ENCODE measurements around the gene ZNF444.
"Not testable (repeated sequence)": the region's sequence is repeated elsewhere in the genome, so short reads cannot be mapped to it uniquely, and the experiment has no call there.

The ZNF444 gene

DNA sequence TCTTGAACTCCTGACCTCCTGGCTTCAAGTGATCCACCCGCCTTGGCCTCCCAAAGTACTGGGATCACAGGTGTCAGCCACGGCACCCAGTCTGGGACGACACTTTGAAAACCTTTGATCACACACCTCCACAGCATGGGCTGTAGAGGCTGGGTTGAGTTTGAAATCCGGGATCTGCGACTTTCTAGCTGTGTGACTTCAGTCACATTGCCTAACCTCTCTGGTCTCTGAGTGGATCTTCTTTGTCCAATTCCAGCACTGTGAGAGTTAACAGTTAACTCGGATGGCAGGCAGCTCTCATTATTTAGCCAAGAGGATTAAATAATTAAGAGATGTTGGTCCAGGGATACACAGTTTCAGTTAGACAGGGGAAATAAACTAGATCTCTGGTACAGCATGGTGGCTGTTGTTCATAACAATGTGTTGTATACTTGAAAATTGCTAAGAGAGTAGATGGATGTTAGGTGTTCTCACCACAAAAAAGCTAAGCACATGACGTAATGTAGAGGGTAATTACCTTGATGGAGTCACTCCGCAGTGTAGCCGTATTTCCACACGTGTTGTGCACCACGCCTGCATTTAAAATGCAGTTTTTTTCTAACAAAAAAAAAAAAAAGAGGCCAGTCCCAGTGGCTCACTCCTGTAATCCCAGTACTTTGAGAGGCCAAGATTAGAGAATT is 36.6 kb downstream of the ZNF444 start:
- no peaks in the 10 kb centered on the region for H3K36me3 ChIP-seq (ENCODE audit: control insufficient read depth, insufficient read depth, low read length)
- H3K4me1 ChIP-seq (ENCODE audit: control insufficient read depth, insufficient read depth, low read length, poor library complexity, severe bottlenecking): no peaks in the 10 kb centered on the region
- no peaks in the 10 kb centered on the region for H3K9me3 ChIP-seq (ENCODE audit: control insufficient read depth, low read length)
- H3K27ac ChIP-seq (ENCODE audit: low read depth, low read length, severe bottlenecking): no peak overlapping the region
- 71 to 78% methylated on average over 5 to 11 of the region's 11 CpGs for WGBS, 2 experiments (ENCODE audit: insufficient coverage in 2 of 2)
- no peak overlapping the region for H3K4me3 ChIP-seq (ENCODE audit: extremely low read depth, insufficient read depth, low read length, poor library complexity, severe bottlenecking)

DNA sequence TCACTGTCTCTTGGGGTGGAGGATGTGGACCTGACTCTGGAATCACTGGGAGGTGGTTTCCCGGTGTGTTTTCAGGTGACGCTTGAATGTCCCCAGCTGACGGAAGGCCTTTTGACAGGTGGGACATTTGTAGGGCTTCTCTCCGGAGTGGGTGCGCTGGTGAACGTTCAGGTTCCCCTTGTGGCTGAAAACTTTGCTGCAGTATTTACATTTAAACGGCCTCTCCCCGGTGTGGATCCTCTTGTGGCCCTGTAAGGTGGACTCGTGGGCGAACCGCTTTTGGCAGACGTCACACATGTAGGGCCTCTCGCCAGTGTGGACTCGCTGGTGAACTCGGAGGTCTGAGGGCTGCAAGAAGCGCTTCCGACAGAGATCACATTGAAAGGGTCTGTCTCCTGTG is 48.7 kb downstream of the ZNF444 start:
- WGBS, 2 experiments (ENCODE audit: insufficient coverage in 2 of 2): 77 to 83% methylated on average over 15 to 17 of the region's 17 CpGs
- Histone ChIP-seq H3K9me3 (ENCODE audit: control insufficient read depth, low read length) (no peaks in the 10 kb centered on the region), H3K4me3 (ENCODE audit: extremely low read depth, insufficient read depth, low read length, poor library complexity, severe bottlenecking) (no peak overlapping the region), H3K4me1 (ENCODE audit: control insufficient read depth, insufficient read depth, low read length, poor library complexity, severe bottlenecking) (no peaks in the 10 kb centered on the region), H3K36me3 (ENCODE audit: control insufficient read depth, insufficient read depth, low read length) (no peaks in the 10 kb centered on the region), H3K27ac (ENCODE audit: low read depth, low read length, severe bottlenecking) (no peak overlapping the region)

- Histone ChIP-seq H3K4me1 (ENCODE audit: control insufficient read depth, insufficient read depth, low read length, poor library complexity, severe bottlenecking) (no peaks in the 10 kb centered on the region), H3K4me3 (ENCODE audit: extremely low read depth, insufficient read depth, low read length, poor library complexity, severe bottlenecking) (no peak overlapping the region), H3K9me3 (ENCODE audit: control insufficient read depth, low read length) (no peaks in the 10 kb centered on the region), H3K27ac (ENCODE audit: low read depth, low read length, severe bottlenecking) (no peak overlapping the region), H3K36me3 (ENCODE audit: control insufficient read depth, insufficient read depth, low read length) (no peaks in the 10 kb centered on the region)
- WGBS, 2 experiments (ENCODE audit: insufficient coverage in 2 of 2): 76 to 90% methylated on average over 4 to 7 of the region's 7 CpGs
Observed at GRCh38 chr19:56191115-56191514, 50.0 kb downstream of the ZNF444 start.

GRCh38 chr19:56191711-56192110 is 50.6 kb downstream of the ZNF444 start:
- no peak overlapping the region for H3K27ac ChIP-seq (ENCODE audit: low read depth, low read length, severe bottlenecking)
- 82 to 95% methylated on average over 9 to 10 of the region's 10 CpGs for WGBS, 2 experiments (ENCODE audit: insufficient coverage in 2 of 2)
- H3K4me3 ChIP-seq (ENCODE audit: extremely low read depth, insufficient read depth, low read length, poor library complexity, severe bottlenecking): no peak overlapping the region
- no peaks in the 10 kb centered on the region for H3K9me3 ChIP-seq (ENCODE audit: control insufficient read depth, low read length)
- H3K4me1 ChIP-seq (ENCODE audit: control insufficient read depth, insufficient read depth, low read length, poor library complexity, severe bottlenecking): no peaks in the 10 kb centered on the region
- H3K36me3 ChIP-seq (ENCODE audit: control insufficient read depth, insufficient read depth, low read length): no peaks in the 10 kb centered on the region

DNA sequence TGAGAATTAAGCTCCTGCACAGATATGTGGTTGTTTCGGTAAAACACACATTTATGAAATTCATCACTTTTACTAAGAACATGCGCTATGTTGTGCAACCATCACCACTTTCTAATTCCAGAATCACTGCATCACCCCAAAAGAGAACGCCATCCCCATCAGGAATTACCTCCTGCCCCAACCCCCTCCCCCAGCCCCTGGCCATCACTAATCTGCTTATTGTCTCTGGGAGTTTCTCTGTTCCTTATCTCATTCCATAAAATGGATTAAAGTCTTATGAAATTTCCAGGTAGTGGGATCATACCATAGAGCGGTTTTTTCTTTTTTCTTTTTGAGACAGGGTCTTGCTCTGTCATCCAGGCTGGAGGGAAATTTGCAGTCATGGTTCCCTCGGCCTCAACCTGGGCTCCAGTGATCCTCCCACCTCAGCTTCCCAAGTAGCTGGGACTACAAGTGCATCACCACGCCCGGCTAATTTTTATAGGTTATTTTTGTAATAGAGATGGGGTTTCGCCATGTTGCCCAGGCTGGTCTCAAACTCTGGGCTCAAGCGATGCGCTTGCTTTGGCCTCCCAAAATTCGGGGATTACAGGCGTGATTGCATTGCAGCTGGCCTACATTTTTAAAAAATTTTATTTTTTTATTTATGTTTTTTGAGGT is 53.0 kb downstream of the ZNF444 start:
- Histone ChIP-seq H3K27ac (ENCODE audit: low read depth, low read length, severe bottlenecking) (no peak overlapping the region), H3K4me1 (ENCODE audit: control insufficient read depth, insufficient read depth, low read length, poor library complexity, severe bottlenecking) (no peaks in the 10 kb centered on the region), H3K36me3 (ENCODE audit: control insufficient read depth, insufficient read depth, low read length) (no peaks in the 10 kb centered on the region), H3K9me3 (ENCODE audit: control insufficient read depth, low read length) (no peaks in the 10 kb centered on the region), H3K4me3 (ENCODE audit: extremely low read depth, insufficient read depth, low read length, poor library complexity, severe bottlenecking) (no peak overlapping the region)
- WGBS, 2 experiments (ENCODE audit: insufficient coverage in 2 of 2): 82 to 83% methylated on average over 7 of the region's 12 CpGs

DNA sequence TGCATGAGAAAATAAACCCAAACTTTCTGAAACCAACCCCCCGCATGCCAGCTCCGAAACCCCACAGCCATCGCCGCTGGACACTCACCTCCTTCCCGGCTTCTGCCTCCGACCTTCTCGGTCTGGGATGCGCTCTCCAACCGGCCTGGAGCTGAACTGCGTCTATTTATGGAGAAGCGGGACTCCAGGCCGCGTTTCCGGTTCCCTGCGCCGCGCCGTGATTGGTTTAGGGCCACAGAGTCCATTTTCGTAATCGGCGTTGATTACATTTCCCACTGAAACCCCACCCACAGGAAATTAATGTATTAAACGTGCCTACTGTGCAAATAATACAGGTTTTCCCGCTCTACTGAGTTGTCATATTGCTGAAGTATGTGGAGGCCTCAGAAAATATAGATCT is 56.6 kb downstream of the ZNF444 start, which contains the start of gene ZSCAN5B:
TSS of gene ZSCAN5B (minus strand) at position 138 of the 400 bp plus-strand sequence. CDS start 4,731 bp downstream, outside the sequence.
- H3K4me3 ChIP-seq (ENCODE audit: extremely low read depth, insufficient read depth, low read length, poor library complexity, severe bottlenecking); H3K36me3 ChIP-seq (ENCODE audit: control insufficient read depth, insufficient read depth, low read length); H3K27ac ChIP-seq (ENCODE audit: low read depth, low read length, severe bottlenecking); H3K4me1 ChIP-seq (ENCODE audit: control insufficient read depth, insufficient read depth, low read length, poor library complexity, severe bottlenecking); H3K9me3 ChIP-seq (ENCODE audit: control insufficient read depth, low read length): not testable (repeated sequence)
- 76 to 95% methylated on average over 19 to 20 of the region's 23 CpGs for WGBS, 2 experiments (ENCODE audit: insufficient coverage in 2 of 2)

- Histone ChIP-seq H3K36me3 (ENCODE audit: control insufficient read depth, insufficient read depth, low read length) (no peaks in the 10 kb centered on the region), H3K4me1 (ENCODE audit: control insufficient read depth, insufficient read depth, low read length, poor library complexity, severe bottlenecking) (no peaks in the 10 kb centered on the region), H3K27ac (ENCODE audit: low read depth, low read length, severe bottlenecking) (no peak overlapping the region), H3K9me3 (ENCODE audit: control insufficient read depth, low read length) (no peaks in the 10 kb centered on the region), H3K4me3 (ENCODE audit: extremely low read depth, insufficient read depth, low read length, poor library complexity, severe bottlenecking) (no peak overlapping the region)
- 54 to 56% methylated on average over 3 to 4 of the region's 7 CpGs for WGBS, 2 experiments (ENCODE audit: insufficient coverage in 2 of 2)
Observed at GRCh38 chr19:56199687-56200086, 58.6 kb downstream of the ZNF444 start.

- no peak within 1 kb of the TSS for H3K27ac ChIP-seq (ENCODE audit: low read depth, low read length, severe bottlenecking)
- no peaks in the 10 kb centered on the region for H3K4me1 ChIP-seq (ENCODE audit: control insufficient read depth, insufficient read depth, low read length, poor library complexity, severe bottlenecking)
- H3K36me3 ChIP-seq (ENCODE audit: control insufficient read depth, insufficient read depth, low read length): no peaks in the 10 kb centered on the region
- H3K4me3 ChIP-seq (ENCODE audit: extremely low read depth, insufficient read depth, low read length, poor library complexity, severe bottlenecking): no peak within 1 kb of the TSS
- 55 to 78% methylated on average over 2 to 3 of the region's 3 CpGs for WGBS, 2 experiments (ENCODE audit: insufficient coverage in 2 of 2)
- H3K9me3 ChIP-seq (ENCODE audit: control insufficient read depth, low read length): no peaks in the 10 kb centered on the region
Observed at GRCh38 chr19:56201973-56202372, 60.9 kb downstream of the ZNF444 start, which contains the start of gene ZSCAN5C. Gene ZSCAN5C (plus strand): TSS chr19:56202273. CDS start chr19:56205914, 3,641 bp downstream.

DNA sequence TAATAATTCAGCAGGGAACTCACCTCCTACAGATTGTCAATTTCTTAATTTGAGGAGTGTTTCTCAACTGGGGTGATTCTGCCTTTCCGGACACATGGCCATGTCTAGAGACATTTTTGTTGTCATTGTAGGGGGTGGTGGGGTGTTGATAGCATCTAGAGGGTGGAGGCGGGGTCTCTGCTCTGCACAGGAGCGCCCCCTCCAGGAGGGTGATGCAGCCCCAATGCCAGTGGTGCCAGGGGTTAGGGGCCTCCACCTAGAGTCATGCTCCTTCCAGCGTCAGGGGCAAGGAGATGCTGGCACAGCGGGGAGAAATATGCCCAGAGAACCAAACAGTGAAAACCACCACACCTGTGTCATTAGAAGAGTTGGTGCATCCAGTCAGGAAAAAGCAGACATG is 66.5 kb downstream of the ZNF444 start:
- H3K4me1 ChIP-seq (ENCODE audit: control insufficient read depth, insufficient read depth, low read length, poor library complexity, severe bottlenecking); H3K36me3 ChIP-seq (ENCODE audit: control insufficient read depth, insufficient read depth, low read length); H3K4me3 ChIP-seq (ENCODE audit: extremely low read depth, insufficient read depth, low read length, poor library complexity, severe bottlenecking); H3K9me3 ChIP-seq (ENCODE audit: control insufficient read depth, low read length); H3K27ac ChIP-seq (ENCODE audit: low read depth, low read length, severe bottlenecking): not testable (repeated sequence)
- WGBS, 2 experiments (ENCODE audit: insufficient coverage in 2 of 2): 91% methylated on average over 2 of the region's 5 CpGs; no CpG with 5 or more reads in 1 of the 2 experiments

GRCh38 chr19:56209091-56209490 is 68.0 kb downstream of the ZNF444 start:
- Histone ChIP-seq H3K36me3 (ENCODE audit: control insufficient read depth, insufficient read depth, low read length) (no peaks in the 10 kb centered on the region), H3K4me1 (ENCODE audit: control insufficient read depth, insufficient read depth, low read length, poor library complexity, severe bottlenecking) (no peaks in the 10 kb centered on the region), H3K9me3 (ENCODE audit: control insufficient read depth, low read length) (no peaks in the 10 kb centered on the region), H3K4me3 (ENCODE audit: extremely low read depth, insufficient read depth, low read length, poor library complexity, severe bottlenecking) (no peak overlapping the region), H3K27ac (ENCODE audit: low read depth, low read length, severe bottlenecking) (no peak overlapping the region)
- WGBS, 2 experiments (ENCODE audit: insufficient coverage in 2 of 2): 94 to 96% methylated on average over 6 to 11 of the region's 12 CpGs

GRCh38 chr19:56210036-56210435 is 68.9 kb downstream of the ZNF444 start:
- not testable (repeated sequence) for H3K4me3 ChIP-seq (ENCODE audit: extremely low read depth, insufficient read depth, low read length, poor library complexity, severe bottlenecking)

More at GRCh38 chr19:56210036-56210435, 68.9 kb downstream of the ZNF444 start:
- H3K27ac ChIP-seq (ENCODE audit: low read depth, low read length, severe bottlenecking); H3K4me1 ChIP-seq (ENCODE audit: control insufficient read depth, insufficient read depth, low read length, poor library complexity, severe bottlenecking); H3K36me3 ChIP-seq (ENCODE audit: control insufficient read depth, insufficient read depth, low read length); H3K9me3 ChIP-seq (ENCODE audit: control insufficient read depth, low read length): not testable (repeated sequence)
- 89 to 100% methylated on average over 1 to 5 of the region's 9 CpGs for WGBS, 2 experiments (ENCODE audit: insufficient coverage in 2 of 2)
